Endothelial cell of umbilical vein (primary cell): ENCODE data around the gene ZNF497. TPM values are rescaled to one million over a fixed set of nuclear protein-coding genes. Genes with fewer than 3 reads are reported as not detected.
A peak's percentile ranks its signal among the peaks of the same experiment; 100 is the strongest.

Experiments used
- BruUV-seq: library from RNA; stranded (reverse); fragments of 400-500 nt; replicated peaks from 2 replicates; lab custom pipeline; 2021; lab: Mats Ljungman, UMichigan
- CTCF ChIA-PET: fragments of 300-600, 350-600 bp; sonication (Branson Sonifier 250); formaldehyde crosslinking; loops from one replicate; lab custom pipeline; 2021; ENCODE audit warnings: antibody characterized with exemption, inconsistent platforms; lab: Charles Lee
- POLR2A ChIA-PET: fragments of 300-600, 350-600 bp; sonication (Branson Sonifier 250); formaldehyde crosslinking; loops from one replicate; lab custom pipeline; 2021; ENCODE audit warnings: antibody characterized with exemption, inconsistent platforms; lab: Charles Lee
- DNase-seq: peaks from one replicate; pipeline ENCODE4 v3.0.0-alpha.2; 2011; ENCODE audit warnings: low read depth, low spot score
- FAIRE-seq: peaks from 2 replicates; lab custom pipeline; 2011; peaks lifted over from hg19 to GRCh38; lab: Jason Lieb, UNC
- H2AFZ ChIP-seq: 2 replicates; pipeline ENCODE4 v1.6.0; 2012; ENCODE audit warnings: low read depth, low read length, control low read depth, inconsistent platforms
- H3K27ac ChIP-seq: 2 replicates; pipeline ENCODE4 v1.5.1; 2011; ENCODE audit warnings: low read depth, mild to moderate bottlenecking, control low read depth, low read length, moderate library complexity; ENCODE audit not compliant: insufficient read depth
- H3K27me3 ChIP-seq, 2 experiments: 2 replicates each; pipeline versions ENCODE4 v1.6.0 to v1.6.1; 2011; ENCODE audit warnings: low read length in 2 of 2, mixed read lengths in 1 of 2; ENCODE audit not compliant: control insufficient read depth in 2 of 2, insufficient read depth in 2 of 2
- H3K36me3 ChIP-seq, 2 experiments: 2 replicates in 1 of 2; 3 replicates in 1 of 2; pipeline ENCODE4 v1.5.1; 2011; ENCODE audit warnings: low read length in 2 of 2, mild to moderate bottlenecking in 1 of 2, moderate library complexity in 1 of 2; ENCODE audit not compliant: control insufficient read depth in 2 of 2, insufficient read depth in 2 of 2; ENCODE audit errors: extremely low read depth in 1 of 2
- H3K4me1 ChIP-seq: 3 replicates; pipeline ENCODE4 v1.5.1; 2011; ENCODE audit warnings: mild to moderate bottlenecking, low read length; ENCODE audit not compliant: control insufficient read depth, insufficient read depth; ENCODE audit errors: extremely low read depth
- H3K4me2 ChIP-seq: 2 replicates; pipeline ENCODE4 v1.6.1; 2011; ENCODE audit warnings: low read length, control low read depth, mixed read lengths; ENCODE audit not compliant: insufficient read depth
- H3K4me3 ChIP-seq, 3 experiments: fragments of 200-600 bp in 1 of 3; sonication (generic), shearing (Covaris generic) in 1 of 3; replicated peaks in 1 of 3; 2 replicates each; pipeline ENCODE4 v1.5.1; 2011 to 2016; ENCODE audit warnings: control low read depth in 3 of 3, low read length in 3 of 3, mild to moderate bottlenecking in 2 of 3, inconsistent platforms in 1 of 3, low read depth in 1 of 3, moderate library complexity in 1 of 3; ENCODE audit not compliant: insufficient read depth in 1 of 3
- H3K79me2 ChIP-seq: 2 replicates; pipeline ENCODE4 v1.6.0; 2012; ENCODE audit warnings: low read length, inconsistent platforms; ENCODE audit not compliant: control insufficient read depth, insufficient read depth
- H3K9ac ChIP-seq: replicated peaks from 2 replicates; pipeline ENCODE3; 2011; ENCODE audit warnings: low read length, control low read depth; ENCODE audit not compliant: insufficient read depth; ENCODE audit errors: extremely low read depth
- H3K9me1 ChIP-seq: replicated peaks from 3 replicates; pipeline ENCODE4 v1.6.0; 2011; ENCODE audit warnings: mild to moderate bottlenecking, low read length; ENCODE audit not compliant: control insufficient read depth, insufficient read depth; ENCODE audit errors: extremely low read depth
- H3K9me3 ChIP-seq: replicated peaks from 2 replicates; pipeline ENCODE4 v1.5.1; 2012; ENCODE audit warnings: low read length, inconsistent platforms; ENCODE audit not compliant: control insufficient read depth, insufficient read depth
- H4K20me1 ChIP-seq: replicated peaks from 2 replicates; pipeline ENCODE3; 2011; ENCODE audit warnings: mild to moderate bottlenecking, low read length; ENCODE audit not compliant: control insufficient read depth, insufficient read depth; ENCODE audit errors: extremely low read depth
- EZH2 ChIP-seq: IDR thresholded peaks from 2 replicates; pipeline ENCODE4 v1.6.1; 2012; ENCODE audit warnings: borderline replicate concordance, low read depth, mild to moderate bottlenecking, moderate library complexity, low read length, inconsistent platforms; ENCODE audit not compliant: severe bottlenecking
- FOS ChIP-seq: IDR thresholded peaks from 2 replicates; pipeline ENCODE4 v1.6.1; 2011; ENCODE audit warnings: mild to moderate bottlenecking, low read length, moderate library complexity, borderline replicate concordance; ENCODE audit not compliant: insufficient read depth
- GATA2 ChIP-seq: IDR thresholded peaks from 2 replicates; pipeline ENCODE4 v1.7.0; 2011; ENCODE audit warnings: low read depth, mild to moderate bottlenecking, moderate library complexity, mixed read lengths, low read length; ENCODE audit not compliant: insufficient read length, insufficient read depth
- JUN ChIP-seq: IDR thresholded peaks from 2 replicates; pipeline ENCODE4 v1.6.1; 2011; ENCODE audit warnings: borderline replicate concordance, low read depth; ENCODE audit not compliant: insufficient read length, insufficient read depth
- MYC ChIP-seq: IDR thresholded peaks from one replicate; pipeline ENCODE4 v1.6.1; 2011; ENCODE audit warnings: mild to moderate bottlenecking, low read depth, low read length
- POLR2A ChIP-seq: IDR thresholded peaks from 2 replicates; pipeline ENCODE4 v1.6.1; 2012; ENCODE audit warnings: low read depth, mild to moderate bottlenecking, control low read depth, low read length
- POLR2AphosphoS5 ChIP-seq: IDR thresholded peaks from 2 replicates; pipeline ENCODE4 v1.6.1; 2012; ENCODE audit warnings: low read depth, mild to moderate bottlenecking, control low read depth, low read length, moderate library complexity; ENCODE audit not compliant: insufficient read depth
- dilution Hi-C: fragments of 300-500 bp; cut with MboI; formaldehyde crosslinking; loops from one replicate; pipeline ENCODE4 v1.15.0; 2019; ENCODE audit warnings: low sequenced_read_pairs; ENCODE audit not compliant: extremely low pct_ligation_motif_present
- intact Hi-C: fragments of 100-400 bp; cut with micrococcal nuclease; formaldehyde crosslinking; loops from one replicate; pipeline ENCODE4 v1.10.0; 2022
- polyA plus RNA-seq, 4 experiments: library from polyadenylated mRNA; depleted of rRNA in 3 of 4; stranded (reverse) in 3 of 4; unstranded in 1 of 4; fragments of >200 nt; gene quantifications; 2 replicates each; pipeline versions ENCODE4 v1.2.1 to v1.2.3, GENCODE V29; 2011 to 2012; ENCODE audit warnings: missing spikeins in 1 of 4
- total RNA-seq: library from RNA; stranded (reverse); gene quantifications from 2 replicates; pipeline ENCODE4 v1.2.3, GENCODE V29; 2021
- TF ChIP-seq, protein P1 (sequence below), 2 donors: IDR thresholded peaks; 1 replicate in 1 of 2; 2 replicates in 1 of 2; pipeline ENCODE4 v1.5.1; 2011; ENCODE audit warnings: low read length in 2 of 2, mild to moderate bottlenecking in 2 of 2, moderate library complexity in 2 of 2, control low read depth in 1 of 2, inconsistent platforms in 1 of 2, low read depth in 1 of 2; ENCODE audit not compliant: insufficient read depth in 1 of 2; ENCODE audit errors: extremely low read depth in 1 of 2
- TF ChIP-seq, protein P2 (sequence below): IDR thresholded peaks from 2 replicates; pipeline ENCODE4 v1.6.1; 2011; ENCODE audit not compliant: insufficient read depth, insufficient read length

The ZNF497 gene
- total and polyA plus RNA-seq, 2 donors (not counting 3 experiments of a cell fraction or from before 2014, with no cell fraction given), result 0.40 to 1.3 TPM

DNA sequence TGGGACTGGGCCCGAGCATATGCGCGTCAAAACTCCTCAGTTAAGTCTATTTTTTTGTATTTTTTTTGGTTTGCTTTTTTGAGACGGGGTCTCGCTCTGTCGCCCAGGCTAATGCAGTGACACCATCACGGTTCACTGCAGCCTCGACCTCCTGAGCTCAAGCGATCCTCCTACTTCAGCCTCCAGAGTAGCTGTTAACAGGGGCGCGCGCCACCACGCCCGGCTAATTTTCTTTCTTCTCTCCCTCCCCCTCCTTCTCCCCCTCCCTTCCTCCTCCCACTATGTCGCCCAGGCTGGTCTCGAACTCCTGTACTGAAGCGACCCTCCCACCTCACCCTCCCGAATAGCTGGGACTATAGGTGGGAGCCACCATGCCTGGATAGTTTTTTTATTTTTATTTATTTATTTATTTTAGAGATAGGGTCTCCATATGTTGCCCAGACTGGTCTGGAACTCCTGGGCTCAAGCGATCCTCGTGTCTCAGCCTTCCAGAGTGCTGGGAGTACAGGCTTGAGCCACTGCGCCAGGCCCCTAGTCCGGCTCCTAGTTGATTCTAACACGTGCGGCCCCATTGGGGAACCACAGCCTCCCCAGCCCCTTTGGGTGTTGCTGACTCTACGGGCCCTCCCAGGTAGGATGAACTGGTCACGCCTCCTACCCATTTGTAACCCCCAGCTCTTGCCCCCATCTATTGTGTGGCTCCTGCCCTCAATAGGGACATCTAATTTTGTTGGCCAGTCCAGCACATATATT, 19.1 kb upstream of the ZNF497 start:
- DNase-seq (no peak), FAIRE-seq (no peak)
- TSS peak; percentile 51 for BruUV-seq
- Histone ChIP-seq H2AFZ (peak overlapping the region; percentile 36), H3K36me3 (no peaks in the 10 kb centered on the region), H3K9me3 (no peaks in the 10 kb centered on the region), H3K27me3 (no peaks in the 10 kb centered on the region), H3K27ac (peak overlapping the region; percentile 63), H3K4me2 (peak overlapping the region; percentile 58), H4K20me1 (no peaks in the 10 kb centered on the region), H3K4me1 (peaks cover 10% of the 10 kb centered on the region), H3K79me2 (no peaks in the 10 kb centered on the region), H3K9ac (peak overlapping the region; percentile 58), H3K9me1 (no peaks in the 10 kb centered on the region), H3K4me3 (peak overlapping the region; percentile 59 to 84 (median 72))
- POLR2A ChIA-PET, result interaction anchor here (0.6 to 0.9 kb wide), 2 partner anchors 19 to 577 kb away, joined by 3 to 4 read pairs; partner anchors contain the start of gene ZNF497
- dilution Hi-C loops, result no loop called here
- TF ChIP-seq POLR2AphosphoS5 (no peak), GATA2 (no peak), JUN (no peak), MYC (no peak), POLR2A (no peak), FOS (no peak), EZH2 (no peak)
- TF ChIP-seq, protein P1, sequence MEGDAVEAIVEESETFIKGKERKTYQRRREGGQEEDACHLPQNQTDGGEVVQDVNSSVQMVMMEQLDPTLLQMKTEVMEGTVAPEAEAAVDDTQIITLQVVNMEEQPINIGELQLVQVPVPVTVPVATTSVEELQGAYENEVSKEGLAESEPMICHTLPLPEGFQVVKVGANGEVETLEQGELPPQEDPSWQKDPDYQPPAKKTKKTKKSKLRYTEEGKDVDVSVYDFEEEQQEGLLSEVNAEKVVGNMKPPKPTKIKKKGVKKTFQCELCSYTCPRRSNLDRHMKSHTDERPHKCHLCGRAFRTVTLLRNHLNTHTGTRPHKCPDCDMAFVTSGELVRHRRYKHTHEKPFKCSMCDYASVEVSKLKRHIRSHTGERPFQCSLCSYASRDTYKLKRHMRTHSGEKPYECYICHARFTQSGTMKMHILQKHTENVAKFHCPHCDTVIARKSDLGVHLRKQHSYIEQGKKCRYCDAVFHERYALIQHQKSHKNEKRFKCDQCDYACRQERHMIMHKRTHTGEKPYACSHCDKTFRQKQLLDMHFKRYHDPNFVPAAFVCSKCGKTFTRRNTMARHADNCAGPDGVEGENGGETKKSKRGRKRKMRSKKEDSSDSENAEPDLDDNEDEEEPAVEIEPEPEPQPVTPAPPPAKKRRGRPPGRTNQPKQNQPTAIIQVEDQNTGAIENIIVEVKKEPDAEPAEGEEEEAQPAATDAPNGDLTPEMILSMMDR (IDR thresholded peaks at IDR 0.05; ENCODE audit: extremely low read depth in 1 of 2, insufficient read depth in 1 of 2, low read depth in 1 of 2, low read length in 2 of 2), result no peak
- TF ChIP-seq, protein P2, sequence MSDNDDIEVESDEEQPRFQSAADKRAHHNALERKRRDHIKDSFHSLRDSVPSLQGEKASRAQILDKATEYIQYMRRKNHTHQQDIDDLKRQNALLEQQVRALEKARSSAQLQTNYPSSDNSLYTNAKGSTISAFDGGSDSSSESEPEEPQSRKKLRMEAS, result no peak
- intact Hi-C loops, result loop anchor here (1.0 to 2.0 kb wide), 6 partner anchors 19 to 153 kb away; partner anchors contain the start of genes ERVK3-1, ZNF497 and ZNF544
- CTCF ChIA-PET, result no interaction called here
